ENCODE measurements around the gene EYA3.
"Not testable (repeated sequence)": the region's sequence is repeated elsewhere in the genome, so short reads cannot be mapped to it uniquely, and the experiment has no call there.

EYA3 gene

GRCh38 chr1:28028873-28029654 lies 59.3 kb downstream of the EYA3 start:
- DNase-seq (ENCODE audit: low read depth in 2 of 2): no peak

DNA sequence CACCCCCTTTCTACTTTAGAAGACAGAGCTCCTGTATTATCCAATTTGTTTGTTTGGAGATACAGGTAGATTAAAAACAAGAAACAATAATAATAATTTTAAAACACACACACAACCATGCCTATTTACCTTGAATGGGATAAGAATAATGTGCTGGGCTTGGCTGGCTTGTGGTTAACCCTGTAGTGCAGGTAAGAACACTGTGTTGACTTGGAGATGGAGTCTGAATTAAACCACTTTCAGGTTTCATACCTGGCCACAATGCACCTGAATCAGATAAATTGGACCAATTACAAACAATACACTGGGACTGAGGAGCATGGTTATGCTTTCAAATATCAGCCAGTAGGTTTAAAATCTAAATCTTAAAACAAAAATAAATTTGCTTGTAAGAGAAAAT lies 60.8 kb downstream of the EYA3 start:
- DNase-seq (ENCODE audit: low read depth in 2 of 2): no peak

- DNase-seq (ENCODE audit: low read depth in 2 of 2): no peak
Measured at GRCh38 chr1:28027238-28027637, 61.2 kb downstream of the EYA3 start.

- no peak for DNase-seq (ENCODE audit: low read depth in 2 of 2)
Measured at GRCh38 chr1:28026329-28026728, 62.1 kb downstream of the EYA3 start.

GRCh38 chr1:28021064-28021463 lies 67.3 kb downstream of the EYA3 start:
- no peak for DNase-seq (ENCODE audit: low read depth in 2 of 2)

GRCh38 chr1:28010969-28011368 lies 77.4 kb downstream of the EYA3 start:
- no peak for DNase-seq (ENCODE audit: low read depth in 2 of 2)

DNA sequence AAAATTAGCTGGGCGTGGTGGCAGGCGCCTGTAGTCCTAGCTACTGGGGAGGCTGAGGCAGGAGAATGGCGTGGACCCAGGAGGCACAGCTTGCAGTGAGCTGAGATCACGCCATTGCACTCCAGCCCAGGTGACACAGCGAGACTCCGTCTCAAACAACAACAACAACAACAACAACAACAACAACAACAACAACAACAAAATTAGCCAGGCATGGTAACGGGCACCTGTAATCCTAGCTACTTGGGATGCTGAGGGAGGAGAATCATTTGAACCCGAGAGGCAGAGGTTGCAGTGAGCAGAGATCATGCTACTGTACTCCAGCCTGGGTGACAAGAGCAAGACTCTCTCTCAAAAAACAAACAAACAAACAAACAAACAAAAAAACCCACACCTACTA lies 85.3 kb downstream of the EYA3 start:
- not testable (repeated sequence) for DNase-seq (ENCODE audit: low read depth in 2 of 2)

DNA sequence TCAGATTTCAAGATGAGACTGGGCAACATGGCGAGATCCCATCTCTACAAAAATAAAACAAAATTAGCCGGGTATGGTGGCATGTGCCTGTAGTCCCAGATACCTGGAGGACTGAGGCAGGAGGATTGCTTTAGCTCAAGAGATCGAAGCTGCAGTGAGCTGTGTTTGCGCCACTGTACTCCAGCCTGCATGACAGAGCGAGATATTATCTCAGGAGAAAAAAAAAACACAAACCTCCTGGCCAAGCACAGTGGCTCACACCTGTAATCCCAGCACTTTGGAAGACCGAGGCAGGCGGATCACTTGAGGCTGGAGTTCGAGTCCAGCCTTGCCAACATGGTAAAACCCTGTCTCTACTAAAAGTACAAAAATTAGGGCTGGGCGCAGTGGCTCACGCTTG lies 85.8 kb downstream of the EYA3 start:
- DNase-seq (ENCODE audit: low read depth in 2 of 2): no peak

DNA sequence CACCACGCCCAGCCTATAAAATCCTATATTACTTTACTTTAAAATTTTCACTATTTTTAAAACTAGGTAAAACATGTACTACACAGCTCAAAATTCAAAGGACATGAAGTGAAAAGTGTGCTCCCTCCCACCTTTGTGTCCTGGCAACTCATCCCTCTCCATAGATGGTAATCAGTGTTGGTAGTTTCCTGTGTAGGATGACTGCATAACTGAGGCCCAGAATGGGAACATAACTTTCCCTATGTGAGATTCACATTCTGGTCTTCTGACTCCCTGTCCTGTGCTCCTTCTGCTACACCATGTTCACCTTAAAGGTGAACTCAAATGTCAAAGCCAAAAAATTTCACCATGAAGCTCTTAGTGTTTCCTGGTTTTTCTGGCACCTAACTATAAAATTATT lies 89.4 kb downstream of the EYA3 start:
- DNase-seq (ENCODE audit: low read depth in 2 of 2): no peak

DNA sequence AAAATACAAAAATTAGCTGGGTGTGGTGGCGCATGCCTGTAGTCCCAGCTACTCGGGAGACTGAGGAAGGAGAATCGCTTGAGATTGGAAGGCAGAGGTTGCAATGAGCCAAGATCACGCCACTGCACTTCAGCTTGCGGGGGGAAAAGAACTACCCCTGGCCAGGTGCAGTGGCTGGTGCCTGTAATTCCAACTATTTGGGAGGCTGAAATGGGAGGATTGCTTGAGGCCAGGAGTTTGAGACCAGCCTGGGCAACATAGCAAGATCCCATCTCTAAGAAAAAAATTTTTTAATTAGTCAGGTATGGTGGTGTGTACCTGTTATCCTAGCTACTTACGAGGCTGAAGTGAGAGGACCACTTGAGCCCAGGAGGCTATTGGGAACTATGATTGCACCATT lies 93.9 kb downstream of the EYA3 start:
- DNase-seq (ENCODE audit: low read depth in 2 of 2): not testable (repeated sequence)

GRCh38 chr1:27994060-27994459 lies 94.3 kb downstream of the EYA3 start:
- DNase-seq (ENCODE audit: low read depth in 2 of 2): no peak

DNA sequence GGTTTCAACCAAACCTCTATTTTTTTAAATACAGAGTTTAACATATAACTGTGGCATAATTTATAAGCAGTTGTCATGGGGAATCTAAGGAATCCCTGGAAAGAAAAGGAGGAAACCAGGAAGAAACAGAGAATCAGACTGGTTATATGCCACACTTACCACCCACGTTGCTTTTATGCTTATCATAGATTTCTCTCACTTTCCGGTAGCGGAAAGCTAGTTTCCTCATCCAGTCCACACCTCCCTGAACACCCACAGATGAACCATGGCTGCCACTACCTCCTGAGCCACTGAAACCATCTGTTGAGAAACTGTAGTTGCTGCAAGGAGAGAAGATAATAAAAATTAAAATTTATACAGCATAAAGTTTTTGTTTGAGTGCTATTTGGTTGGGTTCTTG lies 95.2 kb downstream of the EYA3 start:
- no peak for DNase-seq (ENCODE audit: low read depth in 2 of 2)

GRCh38 chr1:27992276-27992675 lies 96.1 kb downstream of the EYA3 start:
- peak; percentile 17 to 18 for DNase-seq (ENCODE audit: low read depth in 2 of 2)

GRCh38 chr1:27990920-27991537 lies 97.4 kb downstream of the EYA3 start:
- no peak for DNase-seq (ENCODE audit: low read depth in 2 of 2)

GRCh38 chr1:27981145-27981544 lies 107.3 kb downstream of the EYA3 start:
- no peak for DNase-seq (ENCODE audit: low read depth in 2 of 2)

GRCh38 chr1:27980216-27980845 lies 108.1 kb downstream of the EYA3 start:
- no peak for DNase-seq (ENCODE audit: low read depth in 2 of 2)

DNA sequence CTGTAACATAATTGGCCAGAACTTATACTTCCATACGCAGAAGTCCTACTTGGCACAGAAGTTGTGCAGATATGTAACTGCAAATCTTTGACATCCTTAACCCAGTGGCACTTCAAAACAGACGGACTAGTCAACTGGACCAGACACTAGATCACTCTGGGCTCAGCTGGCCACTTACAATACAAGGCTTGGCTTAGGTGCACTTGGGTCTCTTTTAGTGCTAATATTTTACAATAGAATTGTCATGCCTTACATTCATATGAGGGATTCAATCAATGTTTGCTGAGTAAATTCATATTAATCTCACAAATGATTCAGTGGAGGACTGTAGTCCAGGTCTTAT lies 108.6 kb downstream of the EYA3 start:
- no peak for DNase-seq (ENCODE audit: low read depth in 2 of 2)

- DNase-seq (ENCODE audit: low read depth in 2 of 2): no peak
Measured at GRCh38 chr1:27979151-27979858, 109.1 kb downstream of the EYA3 start.

GRCh38 chr1:27974417-27974781 lies 114.0 kb downstream of the EYA3 start:
- no peak for DNase-seq (ENCODE audit: low read depth in 2 of 2)

DNA sequence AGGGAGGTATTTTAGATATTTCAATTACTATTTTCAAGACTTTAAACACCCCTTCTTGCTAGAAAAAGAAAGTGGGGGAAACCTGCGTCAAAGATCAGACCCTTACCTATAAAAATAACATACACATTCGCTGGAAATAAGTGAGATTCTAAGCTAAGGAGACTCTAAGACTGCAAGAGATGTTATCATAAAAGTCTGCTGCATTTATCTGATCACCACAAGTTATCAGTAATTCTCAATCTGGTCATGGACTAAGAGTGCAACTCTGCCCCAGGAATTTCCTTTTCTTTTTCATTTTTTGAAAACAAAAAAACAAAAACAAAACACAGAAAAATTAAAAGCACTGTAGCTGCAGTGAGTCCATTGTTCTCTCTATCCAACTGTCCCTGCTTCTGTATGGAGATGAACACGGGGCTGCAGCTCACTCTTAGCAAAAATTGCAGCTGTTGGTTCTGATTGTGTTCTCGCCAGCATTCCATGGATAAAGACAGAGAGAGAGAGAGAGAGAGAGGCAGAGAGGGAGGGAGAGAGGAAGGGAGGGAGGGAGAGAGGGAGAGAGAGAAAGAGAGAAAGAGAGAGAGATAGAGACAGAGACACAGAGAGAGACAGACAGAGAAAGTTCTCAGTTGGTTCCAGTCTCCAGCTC lies 114.5 kb downstream of the EYA3 start:
- DNase-seq (ENCODE audit: low read depth in 2 of 2): no peak

DNA sequence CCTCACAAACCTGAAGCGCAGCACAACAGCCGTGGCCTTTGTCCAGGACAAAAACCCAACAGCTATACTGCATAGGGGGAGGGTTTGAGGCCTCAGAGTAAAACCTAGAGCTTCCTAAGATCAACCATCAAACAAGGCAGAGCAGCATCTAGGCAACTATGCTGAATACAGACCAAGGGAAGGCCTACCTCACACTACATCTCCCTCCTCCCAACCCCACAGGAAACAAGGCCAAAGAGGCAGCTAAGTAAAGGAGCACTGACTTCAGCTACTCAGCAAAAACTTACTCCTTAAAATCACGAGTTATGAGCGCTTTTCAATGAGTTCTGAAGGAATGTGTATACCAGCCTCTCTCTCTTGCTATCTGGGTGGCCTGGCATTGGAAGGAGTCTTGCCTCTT lies 116.3 kb downstream of the EYA3 start:
- no peak for DNase-seq (ENCODE audit: low read depth in 2 of 2)

DNA sequence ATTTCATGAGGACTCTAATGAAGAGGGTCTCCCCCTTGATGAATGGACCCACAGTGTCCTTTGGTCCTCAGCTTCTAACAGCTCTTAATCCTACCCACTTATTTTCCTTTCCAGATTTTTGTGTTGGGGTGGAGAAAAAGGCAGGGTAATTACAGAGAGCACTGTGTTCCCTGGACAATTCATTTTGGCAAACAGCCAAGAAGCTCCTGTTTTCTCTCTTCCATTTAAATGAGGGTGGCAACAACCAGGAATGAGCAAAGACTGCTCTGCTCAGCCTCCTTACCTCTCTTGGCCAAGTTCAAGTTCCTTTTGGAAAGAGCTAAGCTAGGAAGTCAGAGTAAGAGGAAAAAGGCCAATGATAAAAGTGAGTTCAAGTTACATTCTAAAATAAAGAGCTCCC lies 116.7 kb downstream of the EYA3 start:
- DNase-seq (ENCODE audit: low read depth in 2 of 2): no peak
